ENCODE measurements around the gene LYRM9. TPM values are rescaled to one million over a fixed set of nuclear protein-coding genes. Genes with fewer than 3 reads are reported as not detected.
A peak's percentile ranks its signal among the peaks of the same experiment; 100 is the strongest.

LYRM9 gene
- total RNA-seq, 1 donor from 2014 or later: 16.0 TPM

DNA sequence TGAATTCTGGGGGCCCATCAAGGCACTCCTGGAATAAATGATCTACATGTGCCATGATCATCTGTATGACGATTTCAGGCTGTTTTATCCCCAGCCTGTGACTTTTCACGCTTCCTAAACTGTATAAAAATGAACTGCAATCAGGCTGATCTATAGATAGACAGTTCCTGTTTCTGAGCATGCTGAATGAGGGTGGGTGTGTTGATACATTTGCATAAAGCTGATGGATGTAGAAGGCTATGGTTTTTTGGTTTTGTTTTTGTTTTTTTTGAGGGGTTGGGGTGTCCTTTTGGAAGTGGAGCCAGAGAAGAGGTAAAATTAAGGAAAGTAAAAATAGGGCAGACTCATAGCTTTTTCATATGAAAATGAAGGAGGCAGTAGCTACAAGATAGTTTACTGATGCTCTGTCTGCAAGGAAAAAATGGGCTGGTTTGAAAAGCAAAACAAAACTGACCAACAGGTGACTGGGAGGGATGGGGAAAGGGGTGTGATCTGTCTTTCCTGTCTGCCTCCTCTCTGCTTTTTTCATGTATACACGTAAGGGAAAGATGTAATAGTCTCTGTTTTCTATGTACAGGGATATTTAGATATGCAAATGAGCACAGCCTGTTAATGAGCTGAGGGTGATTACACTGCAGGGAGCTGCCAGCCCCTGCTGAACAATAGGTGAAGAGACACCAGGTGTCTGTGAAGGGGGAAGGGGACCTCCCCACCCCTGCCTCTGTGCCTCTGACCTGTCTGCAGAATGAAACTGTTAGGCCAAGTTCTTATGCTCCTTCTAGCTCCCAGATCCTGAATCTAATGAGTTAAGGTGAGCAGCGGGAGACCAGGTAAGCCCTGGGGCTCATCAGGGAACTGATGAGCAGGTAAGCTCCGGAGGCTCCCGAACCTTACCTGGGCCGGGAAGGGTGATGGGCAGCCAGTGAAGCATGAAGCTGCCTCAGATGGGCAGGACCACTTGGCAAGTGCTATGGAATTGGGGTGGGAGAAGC, 46.6 kb upstream of the LYRM9 start:
- Mint-ChIP-seq H3K4me1 (peaks cover 2% of the 10 kb centered on the region), H3K9me3 (peaks cover 4% of the 10 kb centered on the region), H3K27me3 (ENCODE audit: insufficient read depth, low read depth) (peaks cover 3% of the 10 kb centered on the region), H3K4me3 (no peak overlapping the region), H3K27ac (no peak overlapping the region), H3K36me3 (no peaks in the 10 kb centered on the region)
- H3K36me3 ChIP-seq: no peaks in the 10 kb centered on the region
- H3K4me3 ChIP-seq: no peak overlapping the region
- no peaks in the 10 kb centered on the region for H3K27me3 ChIP-seq
- H3K9me3 ChIP-seq (ENCODE audit: low read depth): no peaks in the 10 kb centered on the region
- TF ChIP-seq EZH2 (IDR thresholded peaks at IDR 0.05): no peak
- no peak for TF ChIP-seq EZH2phosphoT487 (IDR thresholded peaks at IDR 0.05)
- TF ChIP-seq, protein P1, sequence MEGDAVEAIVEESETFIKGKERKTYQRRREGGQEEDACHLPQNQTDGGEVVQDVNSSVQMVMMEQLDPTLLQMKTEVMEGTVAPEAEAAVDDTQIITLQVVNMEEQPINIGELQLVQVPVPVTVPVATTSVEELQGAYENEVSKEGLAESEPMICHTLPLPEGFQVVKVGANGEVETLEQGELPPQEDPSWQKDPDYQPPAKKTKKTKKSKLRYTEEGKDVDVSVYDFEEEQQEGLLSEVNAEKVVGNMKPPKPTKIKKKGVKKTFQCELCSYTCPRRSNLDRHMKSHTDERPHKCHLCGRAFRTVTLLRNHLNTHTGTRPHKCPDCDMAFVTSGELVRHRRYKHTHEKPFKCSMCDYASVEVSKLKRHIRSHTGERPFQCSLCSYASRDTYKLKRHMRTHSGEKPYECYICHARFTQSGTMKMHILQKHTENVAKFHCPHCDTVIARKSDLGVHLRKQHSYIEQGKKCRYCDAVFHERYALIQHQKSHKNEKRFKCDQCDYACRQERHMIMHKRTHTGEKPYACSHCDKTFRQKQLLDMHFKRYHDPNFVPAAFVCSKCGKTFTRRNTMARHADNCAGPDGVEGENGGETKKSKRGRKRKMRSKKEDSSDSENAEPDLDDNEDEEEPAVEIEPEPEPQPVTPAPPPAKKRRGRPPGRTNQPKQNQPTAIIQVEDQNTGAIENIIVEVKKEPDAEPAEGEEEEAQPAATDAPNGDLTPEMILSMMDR (IDR thresholded peaks at IDR 0.05): no peak
- DNase-seq (ENCODE audit: low spot score): no peak
- H3K9ac ChIP-seq: no peak overlapping the region
- no peaks in the 10 kb centered on the region for H3F3A ChIP-seq (ENCODE audit: low read depth)
- no peak overlapping the region for H3K4me2 ChIP-seq
- H3K27ac ChIP-seq: no peak overlapping the region
- H3K79me2 ChIP-seq (ENCODE audit: low read depth): no peaks in the 10 kb centered on the region
- H3K4me1 ChIP-seq: peaks cover 2% of the 10 kb centered on the region
- no peaks in the 10 kb centered on the region for H4K20me1 ChIP-seq (ENCODE audit: low read depth)
- no peak overlapping the region for H2AFZ ChIP-seq (replicated peaks)

DNA sequence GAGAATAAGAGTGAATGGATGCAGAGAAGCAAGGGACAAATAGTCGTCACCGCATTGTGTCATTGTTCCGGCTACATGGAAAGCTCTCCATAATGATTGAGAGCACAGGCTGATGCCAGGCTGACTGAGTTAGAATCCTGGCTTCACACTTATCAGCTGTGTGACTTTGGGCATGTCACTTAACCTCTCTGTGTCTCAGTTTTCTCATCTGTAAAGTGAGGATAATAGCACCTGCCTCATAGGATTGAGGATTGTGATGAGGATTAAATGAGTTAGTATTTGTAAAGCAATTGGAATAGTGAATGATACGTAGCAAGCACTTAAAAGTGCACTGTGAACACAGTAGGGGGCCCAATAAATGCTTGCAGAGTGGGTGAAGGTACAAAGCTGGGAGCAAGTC, 45.7 kb upstream of the LYRM9 start:
- DNase-seq (ENCODE audit: low spot score): no peak
- no peak overlapping the region for H3K4me2 ChIP-seq
- Mint-ChIP-seq H3K9me3 (peaks cover 4% of the 10 kb centered on the region), H3K4me1 (peaks cover 5% of the 10 kb centered on the region), H3K4me3 (no peak overlapping the region), H3K36me3 (no peaks in the 10 kb centered on the region), H3K27ac (no peak overlapping the region), H3K27me3 (ENCODE audit: insufficient read depth, low read depth) (peaks cover 3% of the 10 kb centered on the region)
- H3K27ac ChIP-seq: no peak overlapping the region
- H3F3A ChIP-seq (ENCODE audit: low read depth): no peaks in the 10 kb centered on the region
- H3K9ac ChIP-seq: no peak overlapping the region
- H3K27me3 ChIP-seq: no peaks in the 10 kb centered on the region
- no peaks in the 10 kb centered on the region for H3K79me2 ChIP-seq (ENCODE audit: low read depth)
- no peak overlapping the region for H2AFZ ChIP-seq (replicated peaks)
- H3K9me3 ChIP-seq (ENCODE audit: low read depth): no peaks in the 10 kb centered on the region
- H3K4me3 ChIP-seq: no peak overlapping the region
- no peaks in the 10 kb centered on the region for H3K36me3 ChIP-seq
- no peaks in the 10 kb centered on the region for H3K4me1 ChIP-seq
- no peaks in the 10 kb centered on the region for H4K20me1 ChIP-seq (ENCODE audit: low read depth)
- TF ChIP-seq EZH2phosphoT487 (IDR thresholded peaks at IDR 0.05) (no peak), EZH2 (IDR thresholded peaks at IDR 0.05) (no peak)
- TF ChIP-seq, protein P1 (IDR thresholded peaks at IDR 0.05): no peak

GRCh38 chr17:27938241-27938640, 45.1 kb upstream of the LYRM9 start:
- Mint-ChIP-seq H3K27ac (no peak overlapping the region), H3K9me3 (peaks cover 4% of the 10 kb centered on the region), H3K4me3 (no peak overlapping the region), H3K4me1 (peaks cover 5% of the 10 kb centered on the region), H3K27me3 (ENCODE audit: insufficient read depth, low read depth) (peaks cover 3% of the 10 kb centered on the region), H3K36me3 (no peaks in the 10 kb centered on the region)
- Histone ChIP-seq H3K27ac (no peak overlapping the region), H3K4me1 (no peaks in the 10 kb centered on the region), H4K20me1 (ENCODE audit: low read depth) (no peaks in the 10 kb centered on the region), H3K4me3 (no peak overlapping the region), H3K36me3 (no peaks in the 10 kb centered on the region), H3K9me3 (ENCODE audit: low read depth) (no peaks in the 10 kb centered on the region), H3K4me2 (no peak overlapping the region), H3K9ac (no peak overlapping the region), H3F3A (ENCODE audit: low read depth) (no peaks in the 10 kb centered on the region), H2AFZ (replicated peaks) (peak overlapping the region; percentile 68), H3K79me2 (ENCODE audit: low read depth) (no peaks in the 10 kb centered on the region), H3K27me3 (no peaks in the 10 kb centered on the region)
- TF ChIP-seq, protein P1 (IDR thresholded peaks at IDR 0.05): no peak
- TF ChIP-seq EZH2phosphoT487 (IDR thresholded peaks at IDR 0.05) (no peak), EZH2 (IDR thresholded peaks at IDR 0.05) (no peak)
- no peak for DNase-seq (ENCODE audit: low spot score)
